ENCODE measurements around the gene ACAA1.

- TF ChIP-seq CTCF (IDR thresholded peaks at IDR 0.05) (no peak), POLR2A (IDR thresholded peaks at IDR 0.05) (no peak)
These were observed 41.1 kb downstream of the ACAA1 start for GRCh38 chr3:38095669-38096483.

All from uterus (tissue), 2 donors.